OCI-LY3 (cell line): ENCODE data around the gene IWS1.

Experiments
- H2AFZ ChIP-seq: fragments of 200-600, 300-600 bp; shearing (Covaris generic); 2 replicates; pipeline ENCODE4 v1.6.0; 2014; ENCODE audit warnings: antibody characterized with exemption, low read depth, low read length
- H3K27ac ChIP-seq: fragments of 200-600, 300-600 bp; sonication (generic); 2 replicates; pipeline ENCODE4 v1.5.1; 2014; ENCODE audit warnings: mild to moderate bottlenecking, low read length, moderate library complexity, mixed read lengths
- H3K27me3 ChIP-seq: fragments of 200-600, 300-600 bp; sonication (generic); 2 replicates; pipeline ENCODE4 v1.6.1; 2014; ENCODE audit warnings: low read depth, low read length, mixed read lengths
- H3K36me3 ChIP-seq: fragments of 200-600, 300-600 bp; sonication (generic); replicated peaks from 2 replicates; pipeline ENCODE3; 2014; ENCODE audit warnings: low read depth, low read length, mixed read lengths
- H3K4me1 ChIP-seq: fragments of 300-600, 200-600 bp; sonication (generic); 2 replicates; pipeline ENCODE4 v1.6.1; 2014; ENCODE audit warnings: low read length, mixed read lengths
- H3K4me2 ChIP-seq: fragments of 200-600, 300-600 bp; sonication (generic); 2 replicates; pipeline ENCODE4 v1.6.1; 2014; ENCODE audit warnings: low read length, mixed read lengths
- H3K4me3 ChIP-seq: fragments of 300-600, 200-600 bp; sonication (generic); 2 replicates; pipeline ENCODE4 v1.5.1; 2014; ENCODE audit warnings: antibody characterized with exemption, mild to moderate bottlenecking, low read length, moderate library complexity
- H3K79me2 ChIP-seq: fragments of 300-600, 200-600 bp; shearing (Covaris generic); 2 replicates; pipeline ENCODE4 v1.6.1; 2014; ENCODE audit warnings: mild to moderate bottlenecking, low read length, mixed read lengths
- H3K9ac ChIP-seq: fragments of 300-600, 200-600 bp; shearing (Covaris generic); 2 replicates; pipeline ENCODE4 v1.6.0; 2014; ENCODE audit warnings: mild to moderate bottlenecking, low read length, moderate library complexity
- H3K9me3 ChIP-seq: fragments of 200-600, 300-600 bp; shearing (Covaris generic); 2 replicates; pipeline ENCODE4 v1.6.1; 2014; ENCODE audit warnings: low read length, mixed read lengths; ENCODE audit not compliant: insufficient read depth
- H4K20me1 ChIP-seq: fragments of 200-600, 300-600 bp; sonication (generic); 2 replicates; pipeline ENCODE4 v1.6.1; 2016; ENCODE audit warnings: low read length, mixed read lengths; ENCODE audit not compliant: insufficient read depth
- EZH2phosphoT487 ChIP-seq: fragments of 200-600 bp; shearing (Covaris generic); IDR thresholded peaks from 2 replicates; pipeline ENCODE4 v1.6.1; 2018; ENCODE audit warnings: antibody characterized with exemption, mixed run types, low read depth
- TF ChIP-seq, protein P1 (sequence below): fragments of 200-600, 300-600 bp; sonication (generic); IDR thresholded peaks from 2 replicates; pipeline ENCODE4 v1.5.1; 2014; ENCODE audit warnings: antibody characterized with exemption, low read length, low read depth

Gene IWS1

DNA sequence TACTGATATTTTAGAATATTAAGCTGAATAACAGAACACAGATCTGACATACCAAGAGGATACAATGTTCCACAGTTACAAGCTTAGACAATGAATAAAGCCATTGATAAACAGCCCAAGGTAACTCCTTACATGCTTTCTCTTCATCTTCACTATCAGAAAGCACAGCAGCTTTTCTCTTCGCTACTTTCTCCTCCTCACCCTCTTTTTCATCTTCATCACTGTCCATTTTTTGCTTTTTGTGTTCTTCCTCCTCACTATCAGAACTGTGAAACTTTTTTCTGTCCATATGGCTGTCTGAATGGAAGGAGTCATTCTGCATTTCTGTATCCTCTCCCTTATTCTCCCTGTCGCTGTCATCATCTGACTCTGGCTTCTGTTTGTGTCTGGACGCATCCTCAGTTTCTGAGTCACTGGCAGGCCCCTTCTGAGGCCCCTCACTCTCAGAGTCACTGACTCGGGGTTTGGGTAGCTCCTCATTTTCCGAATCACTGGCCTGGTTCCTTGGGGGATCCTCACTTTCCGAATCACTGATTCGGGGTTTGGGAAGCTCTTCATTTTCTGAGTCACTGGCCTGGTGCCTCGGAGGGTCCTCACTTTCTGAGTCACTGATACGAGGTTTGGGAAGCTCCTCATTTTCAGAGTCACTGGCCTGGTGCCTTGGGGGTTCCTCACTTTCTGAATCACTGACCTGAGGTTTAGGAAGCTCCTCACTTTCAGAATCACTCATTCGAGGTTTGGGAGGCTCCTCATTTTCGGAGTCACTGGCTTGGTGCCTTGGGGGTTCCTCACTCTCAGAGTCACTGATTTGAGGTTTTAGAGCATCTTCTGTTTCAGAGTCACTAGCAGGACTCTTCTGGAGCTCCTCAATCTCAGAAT, 21.5 kb downstream of the IWS1 start:
- Histone ChIP-seq H3K4me2 (no peak overlapping the region), H3K4me1 (peaks cover 16% of the 10 kb centered on the region), H3K9me3 (no peaks in the 10 kb centered on the region), H4K20me1 (peaks cover 28% of the 10 kb centered on the region), H3K27ac (no peak overlapping the region), H3K27me3 (no peaks in the 10 kb centered on the region), H3K36me3 (peaks cover 52% of the 10 kb centered on the region), H3K9ac (no peak overlapping the region), H3K4me3 (no peak overlapping the region), H3K79me2 (peaks cover 57% of the 10 kb centered on the region), H2AFZ (no peak overlapping the region)
- TF ChIP-seq EZH2phosphoT487 = no peak
- TF ChIP-seq, protein P1, sequence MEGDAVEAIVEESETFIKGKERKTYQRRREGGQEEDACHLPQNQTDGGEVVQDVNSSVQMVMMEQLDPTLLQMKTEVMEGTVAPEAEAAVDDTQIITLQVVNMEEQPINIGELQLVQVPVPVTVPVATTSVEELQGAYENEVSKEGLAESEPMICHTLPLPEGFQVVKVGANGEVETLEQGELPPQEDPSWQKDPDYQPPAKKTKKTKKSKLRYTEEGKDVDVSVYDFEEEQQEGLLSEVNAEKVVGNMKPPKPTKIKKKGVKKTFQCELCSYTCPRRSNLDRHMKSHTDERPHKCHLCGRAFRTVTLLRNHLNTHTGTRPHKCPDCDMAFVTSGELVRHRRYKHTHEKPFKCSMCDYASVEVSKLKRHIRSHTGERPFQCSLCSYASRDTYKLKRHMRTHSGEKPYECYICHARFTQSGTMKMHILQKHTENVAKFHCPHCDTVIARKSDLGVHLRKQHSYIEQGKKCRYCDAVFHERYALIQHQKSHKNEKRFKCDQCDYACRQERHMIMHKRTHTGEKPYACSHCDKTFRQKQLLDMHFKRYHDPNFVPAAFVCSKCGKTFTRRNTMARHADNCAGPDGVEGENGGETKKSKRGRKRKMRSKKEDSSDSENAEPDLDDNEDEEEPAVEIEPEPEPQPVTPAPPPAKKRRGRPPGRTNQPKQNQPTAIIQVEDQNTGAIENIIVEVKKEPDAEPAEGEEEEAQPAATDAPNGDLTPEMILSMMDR = no peak

DNA sequence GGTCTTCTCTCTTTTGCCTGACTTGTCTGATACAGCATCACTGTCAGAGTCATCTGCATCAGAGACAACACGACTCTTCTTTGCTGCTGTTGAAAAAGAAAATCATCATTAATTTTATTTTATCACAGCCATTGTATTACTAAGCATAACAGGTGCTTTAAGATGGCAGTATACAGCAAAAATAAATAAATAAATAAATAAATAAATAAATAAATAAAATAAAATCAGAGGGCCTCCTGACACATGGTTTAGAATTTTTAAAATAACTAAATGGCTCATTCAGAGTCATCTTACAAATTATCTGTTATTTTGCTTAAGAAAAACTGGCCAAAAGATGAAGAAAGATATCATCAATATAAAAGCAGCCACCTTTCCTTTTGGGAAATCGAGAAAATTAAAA, 22.8 kb downstream of the IWS1 start:
- Histone ChIP-seq H3K4me2 (no peak overlapping the region), H3K9ac (no peak overlapping the region), H3K9me3 (no peaks in the 10 kb centered on the region), H3K27ac (no peak overlapping the region), H3K27me3 (no peaks in the 10 kb centered on the region), H3K4me1 (peaks cover 9% of the 10 kb centered on the region), H3K36me3 (peaks cover 57% of the 10 kb centered on the region), H2AFZ (no peak overlapping the region), H3K79me2 (peaks cover 44% of the 10 kb centered on the region), H4K20me1 (peaks cover 16% of the 10 kb centered on the region), H3K4me3 (no peak overlapping the region)
- TF ChIP-seq, protein P1 = no peak
- no peak for TF ChIP-seq EZH2phosphoT487

DNA sequence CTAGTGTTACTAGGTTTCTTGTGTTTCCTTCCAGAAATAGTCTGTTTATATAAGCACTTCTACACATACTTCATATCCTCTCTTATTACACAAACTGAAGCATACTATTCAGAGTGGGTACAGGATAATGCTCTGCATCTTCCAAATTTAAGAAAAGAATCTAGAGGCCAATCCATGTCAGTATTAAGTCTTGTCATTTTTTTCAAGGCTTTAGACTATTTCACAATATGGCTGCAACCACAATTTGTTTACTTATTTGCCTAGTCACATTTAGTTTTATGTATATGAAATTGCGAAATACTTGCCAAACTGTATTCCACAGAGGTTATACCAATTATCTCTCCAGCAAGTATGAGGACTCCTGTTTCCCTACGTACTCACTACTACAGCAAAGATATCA, 27.9 kb downstream of the IWS1 start:
- TF ChIP-seq, protein P1 = no peak
- TF ChIP-seq EZH2phosphoT487 = no peak
- H3K4me2 ChIP-seq = no peak overlapping the region
- no peaks in the 10 kb centered on the region for H3K27me3 ChIP-seq
- peaks cover 55% of the 10 kb centered on the region for H3K36me3 ChIP-seq
- H3K9ac ChIP-seq = no peak overlapping the region
- 0 out of 2 replicates have a peak, but pooled peaks cover 7% of the 10 kb centered on the region for H4K20me1 ChIP-seq
- no peak overlapping the region for H2AFZ ChIP-seq
- no peak overlapping the region for H3K4me3 ChIP-seq
- H3K79me2 ChIP-seq = no peaks in the 10 kb centered on the region
- H3K27ac ChIP-seq = no peak overlapping the region
- no peaks in the 10 kb centered on the region for H3K9me3 ChIP-seq
- no peaks in the 10 kb centered on the region for H3K4me1 ChIP-seq

DNA sequence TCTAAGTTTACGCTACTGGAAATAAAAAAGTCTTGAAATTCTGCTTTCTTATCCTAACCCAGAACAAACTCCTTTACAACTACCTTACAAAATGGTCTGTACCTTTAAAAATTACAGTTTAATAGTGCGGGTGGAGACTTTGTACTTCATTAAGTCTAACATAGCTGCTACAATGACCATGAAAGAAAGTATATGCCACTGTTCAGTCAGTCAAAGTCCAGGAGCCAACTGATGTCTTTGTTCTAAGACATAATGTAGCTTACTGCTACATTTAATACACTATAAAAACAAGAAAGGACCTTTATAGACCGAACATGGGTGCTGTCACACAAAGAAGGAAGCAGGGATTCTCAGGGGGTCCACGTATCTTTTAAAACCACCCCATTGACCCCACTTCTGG, 36.0 kb downstream of the IWS1 start:
- no peak overlapping the region for H3K4me3 ChIP-seq
- no peak overlapping the region for H3K9ac ChIP-seq
- no peaks in the 10 kb centered on the region for H3K27me3 ChIP-seq
- no peak for TF ChIP-seq EZH2phosphoT487
- TF ChIP-seq, protein P1 = no peak
- no peak overlapping the region for H2AFZ ChIP-seq
- no peaks in the 10 kb centered on the region for H4K20me1 ChIP-seq
- H3K36me3 ChIP-seq = peaks cover 69% of the 10 kb centered on the region
- no peaks in the 10 kb centered on the region for H3K79me2 ChIP-seq
- no peaks in the 10 kb centered on the region for H3K9me3 ChIP-seq
- H3K27ac ChIP-seq = no peak overlapping the region
- H3K4me2 ChIP-seq = no peak overlapping the region
- no peaks in the 10 kb centered on the region for H3K4me1 ChIP-seq
